Activated T-cell treated with anti-CD3 and anti-CD28 coated beads, Interleukin-2, amount 50 U/mL, for 24 hours (primary cell): ENCODE data around the gene FBXW5.

ENCODE experiments used
- DNase-seq: peaks from one replicate; pipeline ENCODE4 v3.0.0-alpha.2; 2020
- H3K27ac Mint-ChIP-seq: 2 replicates; pipeline ENCODE4 v1.8.0; 2020; ENCODE audit warnings: mild to moderate bottlenecking, mixed read lengths
- H3K27me3 Mint-ChIP-seq: 2 replicates; pipeline ENCODE4 v1.8.0; 2020; ENCODE audit warnings: mixed read lengths
- H3K36me3 Mint-ChIP-seq: 2 replicates; pipeline ENCODE4 v1.8.0; 2020; ENCODE audit warnings: low read depth, mixed read lengths
- H3K4me1 Mint-ChIP-seq: 2 replicates; pipeline ENCODE4 v1.8.0; 2020; ENCODE audit warnings: low read depth, mixed read lengths
- H3K4me3 Mint-ChIP-seq: 2 replicates; pipeline ENCODE4 v1.8.0; 2020; ENCODE audit warnings: mild to moderate bottlenecking, moderate library complexity, mixed read lengths
- H3K9me3 Mint-ChIP-seq: 2 replicates; pipeline ENCODE4 v1.8.0; 2020; ENCODE audit warnings: mixed read lengths

FBXW5 gene

GRCh38 chr9:136926154-136926704 lies 18.3 kb downstream of the FBXW5 start:
- Mint-ChIP-seq H3K4me3 (no peak overlapping the region), H3K27ac (no peak overlapping the region), H3K36me3 (peaks cover 78% of the 10 kb centered on the region), H3K27me3 (no peaks in the 10 kb centered on the region), H3K9me3 (no peaks in the 10 kb centered on the region), H3K4me1 (peaks cover 6% of the 10 kb centered on the region)
- no peak for DNase-seq

- no peak overlapping the region for H3K4me3 Mint-ChIP-seq
- H3K9me3 Mint-ChIP-seq, result no peaks in the 10 kb centered on the region
- H3K27ac Mint-ChIP-seq, result no peak overlapping the region
- H3K36me3 Mint-ChIP-seq, result peaks cover 81% of the 10 kb centered on the region
- H3K4me1 Mint-ChIP-seq, result peaks cover 5% of the 10 kb centered on the region
- no peak for DNase-seq
- no peaks in the 10 kb centered on the region for H3K27me3 Mint-ChIP-seq
Measured at GRCh38 chr9:136925414-136926153, 19.0 kb downstream of the FBXW5 start.

- Mint-ChIP-seq H3K9me3 (no peaks in the 10 kb centered on the region), H3K4me1 (peaks cover 5% of the 10 kb centered on the region), H3K27me3 (no peaks in the 10 kb centered on the region), H3K36me3 (peaks cover 83% of the 10 kb centered on the region), H3K27ac (no peak overlapping the region), H3K4me3 (no peak overlapping the region)
- DNase-seq, result no peak
Measured at GRCh38 chr9:136923881-136924280, 20.7 kb downstream of the FBXW5 start.

- H3K4me1 Mint-ChIP-seq, result peaks cover 3% of the 10 kb centered on the region
- H3K4me3 Mint-ChIP-seq, result no peak overlapping the region
- no peaks in the 10 kb centered on the region for H3K27me3 Mint-ChIP-seq
- H3K9me3 Mint-ChIP-seq, result no peaks in the 10 kb centered on the region
- H3K27ac Mint-ChIP-seq, result peak overlapping the region; percentile 40
- DNase-seq, result no peak
- peaks cover 82% of the 10 kb centered on the region for H3K36me3 Mint-ChIP-seq
Measured at GRCh38 chr9:136922540-136922939, 22.0 kb downstream of the FBXW5 start.

- DNase-seq, result no peak
- Mint-ChIP-seq H3K27ac (no peak overlapping the region), H3K9me3 (no peaks in the 10 kb centered on the region), H3K27me3 (no peaks in the 10 kb centered on the region), H3K36me3 (peaks cover 84% of the 10 kb centered on the region), H3K4me3 (no peak overlapping the region), H3K4me1 (peaks cover 6% of the 10 kb centered on the region)
Measured at GRCh38 chr9:136921718-136922117, 22.8 kb downstream of the FBXW5 start.

GRCh38 chr9:136921307-136921706 lies 23.2 kb downstream of the FBXW5 start:
- no peak for DNase-seq
- Mint-ChIP-seq H3K36me3 (peaks cover 86% of the 10 kb centered on the region), H3K4me3 (no peak overlapping the region), H3K27me3 (no peaks in the 10 kb centered on the region), H3K9me3 (no peaks in the 10 kb centered on the region), H3K27ac (no peak overlapping the region), H3K4me1 (peaks cover 6% of the 10 kb centered on the region)

GRCh38 chr9:136920734-136921231 lies 23.8 kb downstream of the FBXW5 start:
- no peaks in the 10 kb centered on the region for H3K27me3 Mint-ChIP-seq
- peaks cover 87% of the 10 kb centered on the region for H3K36me3 Mint-ChIP-seq
- no peak overlapping the region for H3K4me3 Mint-ChIP-seq
- peaks cover 11% of the 10 kb centered on the region for H3K4me1 Mint-ChIP-seq
- no peak for DNase-seq
- H3K9me3 Mint-ChIP-seq, result no peaks in the 10 kb centered on the region
- peak overlapping the region; percentile 50 for H3K27ac Mint-ChIP-seq

GRCh38 chr9:136920069-136920468 lies 24.5 kb downstream of the FBXW5 start:
- Mint-ChIP-seq H3K27me3 (no peaks in the 10 kb centered on the region), H3K27ac (no peak overlapping the region), H3K4me3 (no peak overlapping the region), H3K36me3 (peaks cover 89% of the 10 kb centered on the region), H3K9me3 (no peaks in the 10 kb centered on the region), H3K4me1 (peaks cover 13% of the 10 kb centered on the region)
- no peak for DNase-seq

GRCh38 chr9:136917902-136918301 lies 26.6 kb downstream of the FBXW5 start:
- H3K27ac Mint-ChIP-seq, result peak overlapping the region; percentile 18
- no peaks in the 10 kb centered on the region for H3K9me3 Mint-ChIP-seq
- no peaks in the 10 kb centered on the region for H3K27me3 Mint-ChIP-seq
- peaks cover 88% of the 10 kb centered on the region for H3K36me3 Mint-ChIP-seq
- peaks cover 14% of the 10 kb centered on the region for H3K4me1 Mint-ChIP-seq
- DNase-seq, result no peak
- no peak overlapping the region for H3K4me3 Mint-ChIP-seq

GRCh38 chr9:136916330-136917184 lies 28.0 kb downstream of the FBXW5 start:
- Mint-ChIP-seq H3K27me3 (no peaks in the 10 kb centered on the region), H3K27ac (peak overlapping the region; percentile 15), H3K36me3 (peaks cover 88% of the 10 kb centered on the region)

GRCh38 chr9:136915632-136916329 lies 28.8 kb downstream of the FBXW5 start:
- no peak overlapping the region for H3K4me3 Mint-ChIP-seq
- no peak for DNase-seq
- no peaks in the 10 kb centered on the region for H3K27me3 Mint-ChIP-seq
- peak overlapping the region; percentile 39 for H3K27ac Mint-ChIP-seq
- H3K36me3 Mint-ChIP-seq, result peaks cover 90% of the 10 kb centered on the region
- H3K9me3 Mint-ChIP-seq, result no peaks in the 10 kb centered on the region
- H3K4me1 Mint-ChIP-seq, result peaks cover 11% of the 10 kb centered on the region

More at GRCh38 chr9:136916330-136917184, 28.0 kb downstream of the FBXW5 start:
- peaks cover 11% of the 10 kb centered on the region for H3K4me1 Mint-ChIP-seq
- H3K4me3 Mint-ChIP-seq, result no peak overlapping the region
- H3K9me3 Mint-ChIP-seq, result no peaks in the 10 kb centered on the region
- DNase-seq, result no peak

- no peak overlapping the region for H3K4me3 Mint-ChIP-seq
- no peaks in the 10 kb centered on the region for H3K9me3 Mint-ChIP-seq
- peaks cover 91% of the 10 kb centered on the region for H3K36me3 Mint-ChIP-seq
- H3K4me1 Mint-ChIP-seq, result peaks cover 11% of the 10 kb centered on the region
- H3K27me3 Mint-ChIP-seq, result no peaks in the 10 kb centered on the region
- H3K27ac Mint-ChIP-seq, result peak overlapping the region; percentile 44
- no peak for DNase-seq
Measured at GRCh38 chr9:136913701-136914438, 30.7 kb downstream of the FBXW5 start.

- H3K36me3 Mint-ChIP-seq, result peaks cover 93% of the 10 kb centered on the region
- DNase-seq, result no peak
- no peaks in the 10 kb centered on the region for H3K9me3 Mint-ChIP-seq
- H3K4me1 Mint-ChIP-seq, result peaks cover 8% of the 10 kb centered on the region
- peak overlapping the region; percentile 23 for H3K27ac Mint-ChIP-seq
- no peaks in the 10 kb centered on the region for H3K27me3 Mint-ChIP-seq
- H3K4me3 Mint-ChIP-seq, result no peak overlapping the region
Measured at GRCh38 chr9:136910901-136911245, 33.7 kb downstream of the FBXW5 start.
